Activated CD8-positive, alpha-beta T cell treated with anti-CD3 and anti-CD28 coated beads for 36 hours (primary cell): ENCODE results near the gene MAP7. TPM values are rescaled to one million over a fixed set of nuclear protein-coding genes. Genes with fewer than 3 reads are reported as not detected.

Experiments
- ATAC-seq: fragments of 200-7000 bp; cut with Tn5 transposase; one replicate; pipeline ENCODE4 v1.10.0; 2021; ENCODE audit warnings: mild to moderate bottlenecking, moderate library complexity
- CTCF ChIA-PET: fragments of 350-600 bp; sonication (Branson Sonifier 250); formaldehyde crosslinking; loops from one replicate; lab custom pipeline; 2021; ENCODE audit warnings: antibody characterized with exemption; lab: Charles Lee
- POLR2A ChIA-PET: fragments of 350-600 bp; sonication (Branson Sonifier 250); formaldehyde crosslinking; loops from one replicate; lab custom pipeline; 2021; ENCODE audit warnings: antibody characterized with exemption; lab: Charles Lee
- DNase-seq: peaks from one replicate; pipeline ENCODE4 v3.0.0-alpha.2; 2020
- H3K27ac Mint-ChIP-seq: one replicate; pipeline ENCODE4 v1.8.0; 2021; ENCODE audit warnings: mild to moderate bottlenecking, mixed read lengths
- H3K27me3 Mint-ChIP-seq: one replicate; pipeline ENCODE4 v1.8.0; 2021; ENCODE audit warnings: mixed read lengths
- H3K36me3 Mint-ChIP-seq: one replicate; pipeline ENCODE4 v1.8.0; 2021; ENCODE audit warnings: low read depth, mixed read lengths
- H3K4me1 Mint-ChIP-seq: one replicate; pipeline ENCODE4 v1.8.0; 2021; ENCODE audit warnings: low read depth, mixed read lengths
- H3K4me3 Mint-ChIP-seq: one replicate; pipeline ENCODE4 v1.8.0; 2021; ENCODE audit warnings: mild to moderate bottlenecking, moderate library complexity, mixed read lengths
- H3K9me3 Mint-ChIP-seq: one replicate; pipeline ENCODE4 v1.8.0; 2021; ENCODE audit warnings: mixed read lengths
- CTCF ChIP-seq: fragments of 200-600 bp; IDR thresholded peaks from one replicate; pipeline ENCODE4 v1.8.0; 2022; ENCODE audit warnings: antibody characterized with exemption, mild to moderate bottlenecking
- intact Hi-C: fragments of 100-400 bp; cut with micrococcal nuclease; formaldehyde crosslinking; loops from one replicate; pipeline ENCODE4 v1.10.0; 2022
- total RNA-seq, 2 experiments: library from RNA; stranded (reverse); gene quantifications; one replicate each; pipeline ENCODE4 v1.2.3, GENCODE V29; 2021

The MAP7 gene
- total RNA-seq, 2 experiments from 2014 or later, result 0.47 to 0.67 TPM

- H3K4me1 Mint-ChIP-seq, result no peaks in the 10 kb centered on the region
- TF ChIP-seq CTCF, result no peak
- no peaks in the 10 kb centered on the region for H3K9me3 Mint-ChIP-seq
- peaks cover 9% of the 10 kb centered on the region for H3K27me3 Mint-ChIP-seq
- DNase-seq, result no peak
- no peak for ATAC-seq
- CTCF ChIA-PET, result no interaction called here
- H3K36me3 Mint-ChIP-seq, result no peaks in the 10 kb centered on the region
- H3K27ac Mint-ChIP-seq, result no peak overlapping the region
- H3K4me3 Mint-ChIP-seq, result no peak overlapping the region
- intact Hi-C loops, result no loop called here
- POLR2A ChIA-PET, result no interaction called here
Measured at GRCh38 chr6:136429264-136430065, 120.8 kb downstream of the MAP7 start.

GRCh38 chr6:136427378-136427717 lies 122.9 kb downstream of the MAP7 start:
- no peaks in the 10 kb centered on the region for H3K4me1 Mint-ChIP-seq
- ATAC-seq (no peak), DNase-seq (no peak)
- no peaks in the 10 kb centered on the region for H3K9me3 Mint-ChIP-seq
- no peak overlapping the region for H3K4me3 Mint-ChIP-seq
- intact Hi-C loops, result no loop called here
- H3K27me3 Mint-ChIP-seq, result peaks cover 9% of the 10 kb centered on the region
- no peaks in the 10 kb centered on the region for H3K36me3 Mint-ChIP-seq
- ChIA-PET CTCF (interaction anchor here (1.0 kb wide), 1 partner anchor 123 kb away, joined by 3 read pairs; the partner anchor contains the start of gene MAP7), POLR2A (no interaction called here)
- TF ChIP-seq CTCF, result no peak
- no peak overlapping the region for H3K27ac Mint-ChIP-seq

GRCh38 chr6:136426627-136427377 lies 123.4 kb downstream of the MAP7 start:
- H3K27ac Mint-ChIP-seq, result no peak overlapping the region
- ATAC-seq (no peak), DNase-seq (no peak)
- TF ChIP-seq CTCF, result no peak
- peaks cover 9% of the 10 kb centered on the region for H3K27me3 Mint-ChIP-seq
- ChIA-PET POLR2A (no interaction called here), CTCF (interaction anchor here (0.6 to 1.0 kb wide), 2 partner anchors 123 to 156 kb away, joined by 3 read pairs; partner anchors contain the start of gene MAP7)
- no peak overlapping the region for H3K4me3 Mint-ChIP-seq
- H3K9me3 Mint-ChIP-seq, result no peaks in the 10 kb centered on the region
- no peaks in the 10 kb centered on the region for H3K36me3 Mint-ChIP-seq
- intact Hi-C loops, result no loop called here
- H3K4me1 Mint-ChIP-seq, result no peaks in the 10 kb centered on the region

GRCh38 chr6:136425793-136426192 lies 124.4 kb downstream of the MAP7 start:
- ATAC-seq, result no peak
- intact Hi-C loops, result no loop called here
- Mint-ChIP-seq H3K9me3 (no peaks in the 10 kb centered on the region), H3K27ac (no peak overlapping the region), H3K4me3 (no peak overlapping the region), H3K27me3 (peaks cover 6% of the 10 kb centered on the region), H3K36me3 (no peaks in the 10 kb centered on the region), H3K4me1 (no peaks in the 10 kb centered on the region)
- no peak for TF ChIP-seq CTCF
- ChIA-PET POLR2A (no interaction called here), CTCF (interaction anchor here (0.6 kb wide), 1 partner anchor 155 kb away, joined by 3 read pairs; no protein-coding TSS in a partner anchor)
- DNase-seq, result no peak

GRCh38 chr6:136424901-136425300 lies 125.3 kb downstream of the MAP7 start:
- POLR2A ChIA-PET, result no interaction called here
- intact Hi-C loops, result no loop called here
- no peaks in the 10 kb centered on the region for H3K4me1 Mint-ChIP-seq
- no peak for TF ChIP-seq CTCF
- ATAC-seq (no peak), DNase-seq (no peak)
- no peak overlapping the region for H3K27ac Mint-ChIP-seq
- H3K27me3 Mint-ChIP-seq, result peaks cover 3% of the 10 kb centered on the region
- H3K4me3 Mint-ChIP-seq, result no peak overlapping the region
- CTCF ChIA-PET, result interaction anchor here (1.3 kb wide), 1 partner anchor 122 kb away, joined by 3 read pairs; no protein-coding TSS in a partner anchor
- no peaks in the 10 kb centered on the region for H3K9me3 Mint-ChIP-seq
- H3K36me3 Mint-ChIP-seq, result no peaks in the 10 kb centered on the region
